HEK293 (cell line): Measurements from ENCODE around the gene KCNQ4.

ENCODE experiments used
- CTCF ChIP-seq: fragments of 450-650 bp; formaldehyde crosslinking; IDR thresholded peaks from 2 replicates; pipeline ENCODE4 v1.5.1; 2016; ENCODE audit warnings: missing biosample characterization, missing genetic modification characterization
- HOXC10 ChIP-seq: sonication (generic); formaldehyde crosslinking; IDR thresholded peaks from 2 replicates; pipeline ENCODE4 v1.8.1; 2023; ENCODE audit warnings: mild to moderate bottlenecking, missing genetic modification reagents
- KLF16 ChIP-seq: fragments of 450-650 bp; formaldehyde crosslinking; IDR thresholded peaks from 2 replicates; pipeline ENCODE4 v1.5.1; 2017; ENCODE audit warnings: missing biosample characterization, missing genetic modification characterization
- KLF7 ChIP-seq: fragments of 450-650 bp; formaldehyde crosslinking; IDR thresholded peaks from 2 replicates; pipeline ENCODE4 v1.5.1; 2016; ENCODE audit warnings: missing biosample characterization, missing genetic modification characterization, borderline replicate concordance
- REPIN1 ChIP-seq: fragments of 450-650 bp; formaldehyde crosslinking; IDR thresholded peaks from 2 replicates; pipeline ENCODE4 v1.5.1; 2017; ENCODE audit warnings: missing biosample characterization, missing genetic modification characterization, low read depth
- TCF7L2 ChIP-seq: IDR thresholded peaks from 2 replicates; pipeline ENCODE4 v1.6.1; 2011; ENCODE audit warnings: low read depth, mild to moderate bottlenecking, inconsistent platforms, low read length, moderate library complexity, borderline replicate concordance
- ZNF140 ChIP-seq: fragments of 450-650 bp; formaldehyde crosslinking; IDR thresholded peaks from 2 replicates; pipeline ENCODE4 v1.5.1; 2016; ENCODE audit warnings: missing biosample characterization, missing genetic modification characterization
- ZNF202 ChIP-seq: fragments of 450-650 bp; formaldehyde crosslinking; IDR thresholded peaks from 2 replicates; pipeline ENCODE4 v1.5.1; 2016; ENCODE audit warnings: missing biosample characterization, missing genetic modification characterization, borderline replicate concordance
- ZNF362 ChIP-seq: fragments of 450-650 bp; formaldehyde crosslinking; IDR thresholded peaks from 2 replicates; pipeline ENCODE4 v1.5.1; 2016; ENCODE audit warnings: missing biosample characterization, missing genetic modification characterization
- ZSCAN5A ChIP-seq: fragments of 450-650 bp; formaldehyde crosslinking; IDR thresholded peaks from 2 replicates; pipeline ENCODE4 v1.5.1; 2016; ENCODE audit warnings: missing biosample characterization, missing genetic modification characterization

- TF ChIP-seq KLF16 (tag by site-specific recombination): no peak
- TF ChIP-seq ZNF202: no peak
- TF ChIP-seq HOXC10 (CRISPR knock-in tag): no peak
- TF ChIP-seq CTCF (tag by site-specific recombination): no peak
- TF ChIP-seq ZNF362: no peak
- TF ChIP-seq KLF7 (tag by site-specific recombination): no peak
- no peak for TF ChIP-seq REPIN1
- TF ChIP-seq ZNF140 (tag by site-specific recombination): no peak
- TF ChIP-seq TCF7L2: no peak
- TF ChIP-seq ZSCAN5A (tag by site-specific recombination): no peak
These were observed 94.1 kb downstream of the KCNQ4 start for GRCh38 chr1:40877698-40878097.
